T47D (cell line): Measurements from ENCODE around the gene MYH9.
A peak's percentile ranks its signal among the peaks of the same experiment; 100 is the strongest.
"Not testable (repeated sequence)": the region's sequence is repeated elsewhere in the genome, so short reads cannot be mapped to it uniquely, and the experiment has no call there.

ENCODE experiments used
- DNase-seq, 2 experiments: peaks; one replicate each; pipeline versions ENCODE4 v3.0.0 to v3.0.0-alpha.2; 2011 to 2012; ENCODE audit warnings: low read depth in 1 of 2, low spot score in 1 of 2
- JUND ChIP-seq: IDR thresholded peaks from 2 replicates; pipeline ENCODE4 v1.6.1; 2012; ENCODE audit warnings: low read depth
- in situ Hi-C: cut with HindIII; loops from 2 replicates; pipeline ENCODE4 v1.10.0; 2016; ENCODE audit warnings: low sequenced_read_pairs, low pct_unique_long_range_greater_than_20kb

MYH9 gene

DNA sequence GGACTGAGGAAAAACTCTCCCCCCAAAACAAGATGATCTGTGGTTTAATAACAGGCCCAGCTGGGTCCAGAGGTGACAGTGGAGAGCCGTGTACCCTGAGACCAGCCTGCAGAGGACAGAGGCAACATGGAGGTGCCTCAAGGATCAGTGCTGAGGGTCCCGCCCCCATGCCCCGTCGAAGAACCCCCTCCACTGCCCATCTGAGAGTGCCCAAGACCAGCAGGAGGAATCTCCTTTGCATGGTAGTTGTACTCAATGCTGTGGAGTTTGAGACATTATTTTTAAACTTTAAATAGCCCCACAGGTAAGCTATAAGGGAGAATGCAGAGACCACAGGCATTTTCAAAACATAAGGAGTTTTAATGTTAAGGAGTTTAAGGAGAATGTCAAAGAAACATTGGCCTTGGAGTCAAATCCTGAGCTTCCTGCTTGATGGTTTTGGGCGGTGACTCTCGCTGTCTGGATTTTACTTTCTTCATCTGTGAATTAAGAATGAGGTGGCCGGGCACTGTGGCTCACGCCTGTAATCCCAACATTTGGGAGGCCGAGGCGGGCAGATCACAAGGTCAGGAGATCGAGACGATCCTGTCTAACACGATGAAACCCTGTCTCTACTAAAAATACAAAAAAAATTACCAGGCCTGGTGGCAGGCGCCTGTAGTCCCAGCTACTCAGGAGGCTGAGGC is 128.0 kb downstream of the MYH9 start:
- TF ChIP-seq JUND = no peak
- DNase-seq = no peak
- in situ Hi-C loops = no loop called here

DNA sequence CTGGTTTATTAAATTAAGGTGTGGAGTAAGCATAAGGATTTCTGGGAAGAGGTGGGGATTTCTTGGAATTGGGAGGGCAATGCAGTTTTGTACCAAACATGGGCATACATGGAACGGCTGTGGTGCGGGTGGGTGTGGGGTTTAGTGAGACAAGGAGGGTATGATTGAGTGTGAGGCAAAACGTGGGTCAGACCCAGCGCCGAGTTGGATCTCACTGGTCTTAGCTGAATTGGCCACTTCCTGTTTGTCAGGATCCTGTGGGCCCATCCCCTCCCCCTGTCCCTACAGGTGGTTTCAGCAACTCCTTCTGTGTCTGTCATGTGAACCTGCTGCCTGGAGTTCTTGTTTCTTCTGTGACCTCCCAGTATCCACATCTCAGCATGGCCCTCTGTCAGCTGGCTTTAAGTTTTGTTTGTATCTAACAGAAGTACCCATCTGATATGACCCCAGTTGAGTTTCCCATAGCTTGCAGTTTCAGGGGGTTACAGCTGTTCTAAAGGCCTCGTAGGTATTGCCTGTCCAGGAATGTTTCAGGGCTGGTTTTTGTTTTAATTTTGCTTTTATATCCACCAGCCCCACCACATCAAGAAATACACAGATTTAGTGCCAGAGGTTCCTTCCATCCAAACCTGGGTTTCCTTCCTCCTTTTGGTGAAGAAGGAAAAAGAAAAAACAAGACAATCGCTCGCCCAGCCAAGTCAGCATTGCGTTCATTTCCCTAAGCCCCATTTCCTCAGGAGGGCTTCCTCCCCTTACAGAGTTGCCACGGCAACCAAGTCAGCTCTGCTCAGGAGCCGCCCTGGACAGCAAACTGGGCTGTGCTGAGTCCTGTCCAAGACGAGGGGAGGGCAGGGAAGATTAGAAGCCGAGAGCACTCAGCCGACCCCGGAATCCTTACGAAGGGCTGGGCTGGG is 128.8 kb downstream of the MYH9 start:
- TF ChIP-seq JUND = no peak
- in situ Hi-C loops = no loop called here
- DNase-seq = peak in 1 of 2 experiments; percentile 20

DNA sequence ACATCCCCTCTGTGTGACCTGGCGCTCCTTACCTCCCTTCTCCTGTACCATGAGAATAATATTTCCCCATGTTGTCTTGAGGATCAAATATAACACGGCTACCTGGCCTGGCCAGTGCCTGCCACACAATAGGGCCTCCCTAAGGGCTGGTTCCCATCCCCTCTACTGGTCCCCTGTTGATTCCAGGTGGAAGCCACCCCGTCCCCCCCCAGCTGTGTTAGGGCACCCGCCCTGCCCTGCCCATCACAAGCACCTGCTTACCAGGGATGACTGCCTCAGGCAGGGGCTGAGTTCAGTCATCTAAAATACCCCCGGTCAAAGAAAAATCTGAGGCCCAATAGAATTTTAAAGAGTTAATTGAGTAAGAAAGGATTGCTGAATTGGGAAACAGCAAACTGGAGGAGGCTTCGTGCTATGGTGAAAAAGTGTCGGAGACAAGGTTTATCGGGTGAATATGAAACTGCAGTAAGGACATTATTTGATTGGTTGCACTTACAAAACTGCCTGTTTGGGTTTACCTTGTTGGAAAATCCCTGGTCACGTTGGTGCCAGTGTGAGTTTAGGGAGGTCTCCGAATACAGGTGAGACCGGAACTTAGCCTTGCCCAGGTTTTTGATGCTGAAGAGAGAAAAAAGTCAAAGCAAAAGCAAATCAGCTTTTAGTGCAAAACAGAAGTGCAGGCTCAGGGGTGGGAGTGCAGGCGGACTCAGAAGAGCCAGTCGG is 129.7 kb downstream of the MYH9 start:
- no peak for TF ChIP-seq JUND
- in situ Hi-C loops = no loop called here
- DNase-seq = no peak

DNA sequence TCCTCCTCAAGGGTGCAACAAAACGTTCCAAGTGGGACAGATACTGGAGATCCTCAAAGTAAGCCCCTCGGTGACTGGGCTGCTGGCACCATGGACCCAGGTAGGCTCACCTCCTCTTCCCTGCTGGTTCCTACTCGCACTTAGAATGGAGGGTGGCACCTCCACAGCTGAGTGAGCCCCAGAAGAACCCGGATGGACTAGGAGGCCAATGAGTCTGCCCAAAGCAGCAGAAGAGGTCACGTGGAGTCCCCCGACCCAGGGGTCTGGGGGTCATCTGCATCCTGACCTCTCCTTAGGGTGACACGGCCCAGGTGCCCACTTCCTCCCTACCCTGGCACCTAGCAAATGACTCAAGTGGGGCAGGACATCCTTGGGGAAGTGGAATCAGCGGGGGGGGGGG is 130.5 kb downstream of the MYH9 start:
- no peak for DNase-seq
- no peak for TF ChIP-seq JUND
- in situ Hi-C loops = no loop called here

DNA sequence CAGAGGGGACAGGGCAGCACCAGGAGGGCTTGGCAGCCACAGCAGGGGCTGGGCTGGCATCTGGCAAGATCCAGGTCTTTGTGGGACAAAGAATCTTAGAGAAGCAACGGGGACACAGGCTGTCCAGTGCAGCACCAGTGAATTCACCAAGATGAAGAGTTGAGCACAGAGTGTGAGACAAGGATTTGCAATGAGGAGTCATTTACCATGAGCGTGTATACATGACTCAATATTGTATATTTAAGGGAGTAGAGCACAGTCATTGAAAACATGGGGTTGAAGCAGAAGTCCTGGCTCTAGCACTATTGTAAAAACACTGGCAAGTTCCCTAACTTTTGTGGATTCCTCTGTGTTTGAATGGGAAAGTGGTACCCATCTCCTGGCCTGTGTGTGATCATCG is 131.3 kb downstream of the MYH9 start:
- no peak for DNase-seq
- in situ Hi-C loops = no loop called here
- TF ChIP-seq JUND = no peak

DNA sequence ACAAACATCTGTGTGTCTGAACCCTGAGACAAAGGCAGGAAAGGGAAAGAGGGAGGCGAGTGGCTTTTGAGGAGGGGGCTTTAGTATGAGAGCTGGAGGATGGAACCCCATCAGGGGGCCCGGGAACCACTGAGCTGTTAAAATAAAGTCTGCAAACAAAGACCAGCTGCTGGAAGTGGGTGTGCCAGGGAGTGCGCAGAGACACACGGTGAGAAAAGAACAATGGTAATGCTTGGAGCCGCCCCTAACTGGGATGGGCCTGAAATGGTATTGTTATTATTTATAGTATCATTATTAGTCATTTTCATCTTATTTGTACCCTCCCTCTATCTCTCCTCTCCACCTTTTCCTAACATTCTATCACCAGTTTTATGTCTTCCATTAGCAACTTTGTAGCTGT is 132.2 kb downstream of the MYH9 start:
- in situ Hi-C loops, DNase-seq: not testable (repeated sequence)

DNA sequence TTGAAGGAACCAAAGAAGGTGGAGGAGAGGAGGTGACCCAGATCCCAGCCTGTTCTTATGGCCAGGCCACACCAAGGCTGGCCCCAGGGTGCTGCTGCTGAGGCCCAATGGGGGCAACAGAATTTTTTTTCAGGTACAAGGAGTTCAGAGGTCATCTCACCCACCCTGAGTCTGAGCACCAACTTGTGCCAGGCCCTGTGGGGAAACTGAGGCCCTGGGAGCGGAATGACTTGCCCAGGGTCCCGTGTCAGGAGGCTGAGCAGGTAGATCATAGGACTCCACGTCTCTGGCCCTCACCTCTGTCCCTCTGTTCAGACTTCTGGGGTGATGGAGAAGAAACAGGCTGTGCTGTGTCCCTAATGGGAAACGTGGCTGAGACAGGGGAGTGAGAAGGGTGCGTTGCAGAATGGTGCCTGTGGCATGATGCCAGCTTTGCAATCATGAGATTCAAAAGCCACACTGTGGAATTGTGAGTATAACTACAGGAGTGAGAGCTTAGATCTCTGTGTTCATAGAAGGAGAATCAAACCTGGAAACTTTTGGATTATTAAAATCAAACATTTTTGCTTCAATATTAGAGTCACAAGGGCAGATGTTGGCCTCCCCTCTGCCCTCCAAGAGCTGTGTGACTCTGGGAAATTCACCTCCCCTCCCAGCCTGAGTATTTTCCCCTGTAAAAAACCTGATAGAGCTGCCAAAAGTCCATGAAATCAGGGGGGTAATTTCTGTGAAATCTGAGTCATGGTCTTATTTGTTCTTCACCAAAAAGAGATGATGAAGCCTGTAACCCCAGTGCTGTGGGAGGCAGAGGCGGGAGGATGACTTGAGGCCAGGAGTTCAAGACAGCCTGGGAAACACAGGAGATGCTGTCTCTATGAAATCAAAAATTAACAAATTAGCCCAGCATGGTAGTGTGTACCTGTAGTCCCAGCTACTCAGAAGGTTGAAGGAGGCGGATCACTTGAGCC is 134.0 kb downstream of the MYH9 start:
- TF ChIP-seq JUND = no peak
- in situ Hi-C loops = no loop called here
- DNase-seq = no peak

DNA sequence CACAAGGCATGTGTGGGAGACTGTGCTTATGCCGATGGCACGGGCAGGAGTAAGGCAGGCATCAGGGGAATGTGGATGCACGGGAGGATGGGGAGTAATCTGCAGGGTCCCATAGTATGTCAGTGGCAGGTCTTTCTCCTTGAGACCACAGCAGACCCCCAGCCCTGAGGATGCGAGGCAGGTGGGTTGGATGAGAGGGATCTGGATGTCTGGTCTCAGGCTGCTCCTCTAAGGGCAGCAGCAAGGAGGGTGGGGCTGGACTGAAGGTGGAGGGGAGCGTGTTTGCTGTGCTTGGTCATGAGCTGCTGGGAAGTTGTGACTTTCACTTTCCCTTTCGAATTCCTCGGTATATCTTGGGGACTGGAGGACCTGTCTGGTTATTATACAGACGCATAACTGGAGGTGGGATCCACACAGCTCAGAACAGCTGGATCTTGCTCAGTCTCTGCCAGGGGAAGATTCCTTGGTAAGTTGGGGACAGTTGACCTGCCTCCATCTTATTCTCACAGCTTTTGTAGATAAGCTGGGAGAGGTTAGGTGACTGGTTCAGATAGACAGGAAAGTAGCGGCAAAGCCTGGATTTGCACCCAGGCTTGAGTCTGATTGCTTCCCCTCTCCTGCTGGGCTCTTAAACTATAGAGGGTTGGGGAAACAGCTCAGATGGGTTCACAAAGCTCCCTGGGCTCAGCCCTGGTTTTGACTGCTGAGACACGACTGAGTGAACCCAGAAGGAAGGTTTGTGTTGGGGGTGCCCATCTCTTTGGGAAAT is 134.8 kb downstream of the MYH9 start, which contains the start of gene APOL1:
APOL1 (plus strand) TSS at position 380 of the 769 bp plus-strand sequence. CDS start 1,823 bp downstream, outside the sequence.
- DNase-seq = peak; percentile 5 to 42
- in situ Hi-C loops = no loop called here
- no peak for TF ChIP-seq JUND

DNA sequence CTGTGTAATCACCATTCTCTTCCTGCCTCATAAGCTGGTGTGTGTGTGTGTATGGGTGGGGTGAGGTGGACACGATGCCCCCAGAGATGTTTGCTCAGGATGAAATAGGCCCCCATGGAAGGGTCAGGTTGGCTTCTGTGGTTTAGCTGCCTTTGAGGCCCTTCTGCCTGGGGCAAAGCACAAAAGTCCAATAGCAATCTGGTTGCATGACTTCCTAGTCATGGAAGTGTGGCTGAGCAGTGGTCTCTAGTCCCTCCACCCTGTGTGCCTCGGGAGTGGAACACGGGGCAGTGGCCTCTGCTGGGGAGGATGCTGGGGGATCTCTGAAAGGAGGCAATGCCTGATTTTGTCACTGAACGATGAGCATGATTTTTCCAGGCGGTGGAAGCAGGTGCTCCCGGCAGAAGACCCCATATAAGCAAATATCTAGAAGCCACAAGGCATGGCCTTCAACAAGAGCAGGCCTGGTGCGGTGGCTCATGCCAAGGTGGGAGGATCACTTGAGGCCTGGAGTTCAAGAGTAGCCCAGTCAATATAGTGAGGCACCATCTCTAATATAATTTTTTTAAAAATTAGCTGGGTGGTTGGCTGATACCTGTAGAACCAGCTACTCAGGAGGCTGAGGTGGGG is 135.7 kb downstream of the MYH9 start:
- in situ Hi-C loops, DNase-seq: not testable (repeated sequence)

DNA sequence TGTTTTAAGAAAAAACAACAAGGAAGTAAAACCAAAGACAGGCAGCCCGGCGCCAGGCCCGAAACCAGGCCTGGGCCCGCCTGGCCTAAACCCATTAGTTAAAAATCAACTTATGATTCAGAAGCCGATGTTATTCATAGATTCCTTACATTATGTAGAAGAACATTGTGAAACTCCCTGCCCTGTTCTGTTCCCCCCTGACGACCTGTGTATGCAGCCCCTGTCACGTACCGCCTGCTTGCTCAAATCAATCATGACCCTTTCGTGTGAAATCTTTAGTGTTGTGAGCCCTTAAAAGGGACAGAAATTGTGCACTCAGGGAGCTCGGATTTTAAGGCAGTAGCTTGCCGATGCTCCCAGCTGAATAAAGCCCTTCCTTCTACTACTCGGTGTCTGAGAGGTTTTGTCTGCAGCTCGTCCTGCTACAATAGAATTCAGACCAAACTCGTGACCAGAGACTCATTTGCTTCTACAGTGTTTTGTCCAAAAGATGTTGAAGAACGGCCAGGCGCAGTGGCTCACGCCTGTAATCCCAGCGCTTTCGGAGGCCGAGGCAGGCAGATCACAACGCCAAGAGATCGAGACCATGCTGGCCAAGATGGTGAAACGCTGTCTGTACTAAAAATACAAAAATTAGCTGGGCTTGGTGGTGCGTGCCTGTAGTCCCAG is 137.3 kb downstream of the MYH9 start:
- DNase-seq, in situ Hi-C loops: not testable (repeated sequence)
